Activated T-cell treated with anti-CD3 and anti-CD28 coated beads, Interleukin-2, amount 50 U/mL, for 24 hours (primary cell): ENCODE results near the gene LSM7.
A peak's percentile ranks its signal among the peaks of the same experiment; 100 is the strongest.

ENCODE experiments used
- DNase-seq: peaks from one replicate; pipeline ENCODE4 v3.0.0-alpha.2; 2020
- H3K27ac Mint-ChIP-seq: 2 replicates; pipeline ENCODE4 v1.8.0; 2020; ENCODE audit warnings: mild to moderate bottlenecking, mixed read lengths
- H3K27me3 Mint-ChIP-seq: 2 replicates; pipeline ENCODE4 v1.8.0; 2020; ENCODE audit warnings: mixed read lengths
- H3K36me3 Mint-ChIP-seq: 2 replicates; pipeline ENCODE4 v1.8.0; 2020; ENCODE audit warnings: low read depth, mixed read lengths
- H3K4me1 Mint-ChIP-seq: 2 replicates; pipeline ENCODE4 v1.8.0; 2020; ENCODE audit warnings: low read depth, mixed read lengths
- H3K4me3 Mint-ChIP-seq: 2 replicates; pipeline ENCODE4 v1.8.0; 2020; ENCODE audit warnings: mild to moderate bottlenecking, moderate library complexity, mixed read lengths
- H3K9me3 Mint-ChIP-seq: 2 replicates; pipeline ENCODE4 v1.8.0; 2020; ENCODE audit warnings: mixed read lengths

LSM7 gene

GRCh38 chr19:2326699-2327360 lies 1.6 kb downstream of the LSM7 start:
- Mint-ChIP-seq H3K4me1 (peaks cover 55% of the 10 kb centered on the region), H3K27ac (peak overlapping the region; percentile 99), H3K27me3 (no peaks in the 10 kb centered on the region), H3K4me3 (peak overlapping the region; percentile 97), H3K36me3 (peaks cover 69% of the 10 kb centered on the region), H3K9me3 (no peaks in the 10 kb centered on the region)
- DNase-seq = no peak

DNA sequence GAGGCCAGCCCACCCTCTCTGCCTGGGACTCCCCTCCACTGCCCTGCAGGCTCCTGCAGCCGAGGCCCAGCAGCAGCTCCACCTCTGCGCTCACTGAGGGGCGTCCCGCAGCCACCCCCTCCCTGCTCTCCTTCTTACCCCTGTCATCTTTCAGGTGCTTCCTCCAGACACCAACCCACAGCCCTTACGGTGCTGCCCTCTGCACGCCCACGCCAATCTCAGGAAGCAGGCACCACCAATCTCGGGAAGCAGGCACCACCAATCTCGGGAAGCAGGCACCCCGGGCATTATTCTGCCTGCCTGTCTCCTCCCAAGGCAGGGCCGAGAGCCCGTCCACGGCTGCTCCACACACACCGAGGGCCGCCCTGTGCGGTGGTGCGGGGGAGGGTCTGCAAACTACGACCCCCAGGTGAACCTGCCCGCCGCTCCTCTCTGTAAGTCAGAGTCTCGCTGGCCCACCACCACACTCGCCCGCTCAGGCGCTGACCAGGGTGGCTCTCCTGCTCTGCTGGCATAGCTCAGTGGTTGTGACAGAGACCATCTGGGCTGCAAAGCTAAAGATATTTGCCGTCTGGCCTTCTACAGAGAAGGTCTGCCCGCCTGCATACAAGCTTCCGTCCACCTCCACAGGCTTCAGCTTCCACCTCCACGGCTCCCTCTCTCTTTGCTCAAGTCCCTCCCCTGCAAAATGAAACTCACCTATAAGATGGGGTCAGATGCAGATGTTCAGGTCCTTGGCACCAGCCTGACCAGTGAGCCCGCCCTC lies 2.9 kb downstream of the LSM7 start:
- peaks cover 73% of the 10 kb centered on the region for H3K36me3 Mint-ChIP-seq
- peak overlapping the region; percentile 99 for H3K27ac Mint-ChIP-seq
- H3K4me1 Mint-ChIP-seq = peaks cover 41% of the 10 kb centered on the region
- no peaks in the 10 kb centered on the region for H3K27me3 Mint-ChIP-seq
- DNase-seq = no peak
- no peaks in the 10 kb centered on the region for H3K9me3 Mint-ChIP-seq
- peak overlapping the region; percentile 38 for H3K4me3 Mint-ChIP-seq

DNA sequence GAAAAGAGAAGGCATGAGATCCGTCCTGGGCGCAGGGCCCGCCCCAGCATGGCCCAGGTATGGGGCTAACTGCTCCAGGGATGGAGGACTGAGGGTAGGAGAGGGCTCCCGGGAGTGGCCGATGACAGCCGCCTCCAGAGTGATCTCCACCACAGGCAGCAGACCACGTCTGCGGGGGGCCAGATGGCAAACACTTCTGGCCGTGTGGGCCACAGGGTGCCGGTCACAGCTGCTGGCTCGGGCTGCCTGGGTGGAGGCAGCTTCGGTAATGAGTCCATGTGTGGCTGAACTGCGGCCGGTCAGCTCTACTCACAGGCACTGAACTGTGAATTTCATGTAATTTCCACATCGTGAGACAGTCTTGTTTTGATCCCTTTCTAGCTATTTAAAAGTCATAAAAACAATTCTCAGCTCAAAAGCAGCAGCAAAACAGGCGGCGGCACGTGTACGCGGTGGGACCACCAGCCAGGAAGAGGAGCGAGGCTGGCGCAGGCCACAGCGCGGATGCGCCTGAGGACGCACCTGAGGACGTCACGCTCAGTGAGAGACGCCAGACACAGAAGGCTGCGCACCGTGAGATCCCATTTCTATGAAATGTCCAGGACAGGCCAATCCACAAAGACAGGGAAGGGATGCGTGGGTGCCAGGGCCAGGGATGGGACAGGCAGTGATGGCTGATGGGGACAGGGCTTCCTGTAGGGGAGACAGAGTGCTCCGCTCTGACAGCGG lies 4.0 kb downstream of the LSM7 start:
- no peak overlapping the region for H3K4me3 Mint-ChIP-seq
- peaks cover 68% of the 10 kb centered on the region for H3K36me3 Mint-ChIP-seq
- peaks cover 32% of the 10 kb centered on the region for H3K4me1 Mint-ChIP-seq
- H3K9me3 Mint-ChIP-seq = no peaks in the 10 kb centered on the region
- no peak for DNase-seq
- no peaks in the 10 kb centered on the region for H3K27me3 Mint-ChIP-seq
- peak overlapping the region; percentile 14 for H3K27ac Mint-ChIP-seq

DNA sequence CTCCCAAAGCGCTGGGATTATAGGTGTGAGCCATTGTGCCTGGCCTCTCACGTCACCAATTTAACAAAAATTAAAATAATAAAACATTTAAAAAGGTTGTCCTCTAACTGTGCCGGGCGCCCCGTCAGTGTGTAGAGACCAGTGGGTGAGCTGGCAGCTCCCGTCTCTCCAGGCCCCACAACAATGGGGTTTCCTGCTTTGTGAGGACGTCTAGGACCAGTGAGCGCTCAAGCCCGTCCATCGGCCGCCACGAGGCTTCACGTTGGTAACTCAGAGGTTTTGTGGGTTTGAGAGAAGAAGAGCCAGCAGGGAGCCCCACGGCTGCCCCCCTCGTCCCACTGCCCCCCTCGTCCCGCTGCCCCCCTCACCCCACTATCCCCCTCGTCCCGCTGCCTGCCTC lies 4.7 kb downstream of the LSM7 start:
- Mint-ChIP-seq H3K9me3 (no peaks in the 10 kb centered on the region), H3K4me3 (no peak overlapping the region), H3K4me1 (peaks cover 29% of the 10 kb centered on the region), H3K27ac (no peak overlapping the region), H3K36me3 (peaks cover 62% of the 10 kb centered on the region), H3K27me3 (no peaks in the 10 kb centered on the region)
- no peak for DNase-seq

DNA sequence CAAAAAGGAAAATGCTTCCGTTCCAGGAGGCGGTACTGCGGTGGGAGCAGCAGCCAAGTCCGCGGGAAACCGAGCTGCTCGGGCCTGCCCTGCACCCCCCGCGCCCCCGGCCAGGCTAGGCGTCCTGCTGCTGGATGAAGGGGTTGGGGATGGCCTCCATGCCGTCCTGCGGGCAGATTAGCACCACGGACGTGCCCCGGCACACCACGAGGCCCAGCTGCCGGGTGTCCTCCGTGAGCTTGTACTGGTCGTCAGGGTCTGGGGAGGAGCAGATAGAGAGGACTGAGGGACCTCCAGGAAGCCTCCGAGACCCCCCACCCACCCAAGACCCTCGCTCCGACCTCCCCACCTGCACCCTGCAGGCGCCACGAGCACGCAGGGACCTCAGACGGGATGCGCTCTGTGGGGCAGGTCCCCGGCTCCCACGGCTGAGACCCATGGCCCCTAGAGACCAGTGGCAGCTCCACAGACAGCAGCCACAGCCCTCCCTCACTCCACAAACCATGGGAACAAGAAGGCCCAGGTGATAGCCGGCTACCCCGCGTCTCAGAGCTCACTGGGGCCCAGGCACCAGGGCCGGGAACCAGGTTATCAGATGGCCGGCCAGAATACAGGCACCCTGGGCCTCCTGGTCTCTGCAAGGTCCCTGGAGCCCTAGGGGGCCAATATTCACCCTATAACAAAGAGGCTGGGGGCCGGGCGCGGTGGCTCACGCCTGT lies 6.7 kb downstream of the LSM7 start:
- no peak overlapping the region for H3K27ac Mint-ChIP-seq
- H3K36me3 Mint-ChIP-seq = peaks cover 46% of the 10 kb centered on the region
- no peaks in the 10 kb centered on the region for H3K9me3 Mint-ChIP-seq
- peaks cover 18% of the 10 kb centered on the region for H3K4me1 Mint-ChIP-seq
- DNase-seq = no peak
- H3K4me3 Mint-ChIP-seq = no peak overlapping the region
- no peaks in the 10 kb centered on the region for H3K27me3 Mint-ChIP-seq

GRCh38 chr19:2320939-2321338 lies 7.4 kb downstream of the LSM7 start:
- Mint-ChIP-seq H3K4me3 (no peak overlapping the region), H3K4me1 (peaks cover 10% of the 10 kb centered on the region), H3K36me3 (peaks cover 38% of the 10 kb centered on the region), H3K27ac (no peak overlapping the region), H3K9me3 (no peaks in the 10 kb centered on the region), H3K27me3 (peaks cover under 1% of the 10 kb centered on the region)
- DNase-seq = no peak

DNA sequence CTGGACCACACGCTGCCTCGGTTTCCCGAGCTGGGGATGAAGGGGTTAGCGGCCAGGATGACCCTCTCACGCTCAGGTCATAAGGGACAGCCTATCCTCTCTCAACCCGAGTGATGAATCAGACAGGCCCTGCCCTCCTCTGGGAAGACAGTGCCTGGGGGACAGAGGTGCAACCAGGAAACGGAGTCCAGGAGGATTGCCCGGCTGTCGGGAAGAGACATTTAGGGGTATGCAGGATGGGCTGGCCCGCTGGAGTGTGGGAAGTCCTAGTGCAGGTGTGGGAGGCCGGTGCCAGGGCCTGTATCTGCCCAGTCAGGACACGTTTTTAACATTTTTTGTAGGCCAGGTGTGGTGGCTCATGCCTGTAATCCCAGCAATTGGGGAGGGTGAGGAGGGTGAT lies 8.3 kb downstream of the LSM7 start:
- peaks cover 10% of the 10 kb centered on the region for H3K27me3 Mint-ChIP-seq
- H3K27ac Mint-ChIP-seq = no peak overlapping the region
- peaks cover 1% of the 10 kb centered on the region for H3K4me1 Mint-ChIP-seq
- DNase-seq = no peak
- peaks cover 7% of the 10 kb centered on the region for H3K9me3 Mint-ChIP-seq
- peaks cover 29% of the 10 kb centered on the region for H3K36me3 Mint-ChIP-seq
- H3K4me3 Mint-ChIP-seq = no peak overlapping the region

GRCh38 chr19:2319551-2319950 lies 8.8 kb downstream of the LSM7 start:
- Mint-ChIP-seq H3K4me3 (no peak overlapping the region), H3K4me1 (peaks cover under 1% of the 10 kb centered on the region), H3K36me3 (peaks cover 24% of the 10 kb centered on the region), H3K9me3 (peaks cover 11% of the 10 kb centered on the region), H3K27ac (no peak overlapping the region), H3K27me3 (peaks cover 15% of the 10 kb centered on the region)
- DNase-seq = no peak

GRCh38 chr19:2318923-2319322 lies 9.5 kb downstream of the LSM7 start:
- H3K27ac Mint-ChIP-seq = no peak overlapping the region
- no peaks in the 10 kb centered on the region for H3K4me1 Mint-ChIP-seq
- H3K4me3 Mint-ChIP-seq = no peak overlapping the region
- DNase-seq = no peak
- H3K27me3 Mint-ChIP-seq = peaks cover 21% of the 10 kb centered on the region
- peaks cover 18% of the 10 kb centered on the region for H3K36me3 Mint-ChIP-seq
- peaks cover 12% of the 10 kb centered on the region for H3K9me3 Mint-ChIP-seq

DNA sequence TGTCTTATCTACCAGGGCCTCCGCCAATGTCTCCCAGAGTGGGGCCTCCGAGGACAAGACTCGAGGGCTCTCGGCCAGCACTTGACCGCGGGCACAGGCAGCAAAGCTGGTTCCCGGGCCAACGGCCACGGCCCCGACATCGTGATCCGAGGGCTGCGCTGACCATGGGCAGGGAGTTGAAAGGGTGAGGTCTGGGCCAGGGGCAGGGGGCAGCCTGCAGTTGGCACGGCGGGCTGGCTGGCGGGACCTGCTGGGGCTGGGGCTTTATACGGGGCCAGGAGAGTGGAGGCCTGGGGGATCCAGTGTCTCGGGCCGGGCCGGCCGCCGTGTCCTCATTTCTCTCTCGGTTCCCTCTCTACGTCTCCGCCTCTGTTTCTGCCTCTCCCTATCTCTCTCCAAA lies 10.6 kb downstream of the LSM7 start:
- no peaks in the 10 kb centered on the region for H3K4me1 Mint-ChIP-seq
- no peak overlapping the region for H3K27ac Mint-ChIP-seq
- DNase-seq = no peak
- peaks cover 33% of the 10 kb centered on the region for H3K27me3 Mint-ChIP-seq
- H3K9me3 Mint-ChIP-seq = peaks cover 12% of the 10 kb centered on the region
- H3K4me3 Mint-ChIP-seq = no peak overlapping the region
- peaks cover 11% of the 10 kb centered on the region for H3K36me3 Mint-ChIP-seq

DNA sequence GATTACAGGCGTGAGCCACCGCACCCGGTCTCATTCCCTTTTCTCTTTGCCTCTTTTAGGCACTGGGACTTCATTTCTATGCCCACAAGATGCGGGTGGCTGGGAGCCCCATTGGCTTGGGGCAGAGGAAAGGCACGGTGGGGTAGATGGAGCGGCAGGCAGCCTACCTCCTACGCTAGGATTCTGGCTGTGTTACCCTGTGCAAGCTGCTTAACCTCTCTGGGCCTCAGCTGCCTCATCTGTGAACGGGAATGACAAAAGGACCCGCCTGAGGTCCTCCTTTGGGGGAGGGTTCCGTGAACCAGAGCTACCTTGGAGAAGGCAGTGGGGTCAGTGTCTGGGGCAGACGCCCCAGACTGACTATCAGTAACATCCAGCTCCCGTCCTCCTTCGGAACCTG lies 11.1 kb downstream of the LSM7 start:
- H3K4me3 Mint-ChIP-seq = no peak overlapping the region
- H3K36me3 Mint-ChIP-seq = peaks cover 7% of the 10 kb centered on the region
- H3K27ac Mint-ChIP-seq = no peak overlapping the region
- no peaks in the 10 kb centered on the region for H3K4me1 Mint-ChIP-seq
- DNase-seq = no peak
- peaks cover 35% of the 10 kb centered on the region for H3K27me3 Mint-ChIP-seq
- peaks cover 12% of the 10 kb centered on the region for H3K9me3 Mint-ChIP-seq

DNA sequence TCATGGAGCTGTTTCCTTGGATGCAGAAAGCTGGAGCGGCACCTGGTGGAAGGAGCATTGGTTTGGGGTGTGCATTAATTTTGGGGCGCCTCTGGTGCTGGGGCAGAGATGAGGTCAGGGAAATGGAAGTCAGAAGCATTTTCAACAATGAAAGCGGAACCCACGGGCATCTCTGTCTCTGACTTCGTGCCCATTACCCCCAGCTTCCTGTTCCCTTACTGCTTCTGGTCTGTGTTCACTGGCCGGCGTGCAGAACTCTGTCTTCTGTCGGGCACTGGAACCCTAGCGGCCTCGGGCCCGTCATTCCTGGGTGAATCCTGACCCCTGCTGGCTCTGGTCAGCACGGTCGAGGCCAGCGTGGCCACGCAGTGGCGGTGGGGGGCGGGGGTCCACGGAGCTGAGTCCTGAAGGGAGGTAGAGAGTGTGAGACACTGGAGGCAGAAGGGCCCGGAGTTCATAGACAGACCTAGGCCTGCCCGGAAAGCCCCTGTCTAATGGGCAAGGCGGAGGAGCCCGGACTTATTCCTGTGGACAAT lies 12.5 kb downstream of the LSM7 start:
- Mint-ChIP-seq H3K27me3 (peaks cover 39% of the 10 kb centered on the region), H3K4me3 (no peak overlapping the region), H3K27ac (no peak overlapping the region), H3K36me3 (no peaks in the 10 kb centered on the region), H3K9me3 (peaks cover 12% of the 10 kb centered on the region), H3K4me1 (no peaks in the 10 kb centered on the region)
- peak; percentile 51 for DNase-seq

GRCh38 chr19:2315121-2315817 lies 13.1 kb downstream of the LSM7 start:
- no peak for DNase-seq
- H3K36me3 Mint-ChIP-seq = no peaks in the 10 kb centered on the region
- peaks cover 12% of the 10 kb centered on the region for H3K9me3 Mint-ChIP-seq
- H3K4me3 Mint-ChIP-seq = no peak overlapping the region
- no peaks in the 10 kb centered on the region for H3K4me1 Mint-ChIP-seq
- H3K27ac Mint-ChIP-seq = no peak overlapping the region
- peaks cover 44% of the 10 kb centered on the region for H3K27me3 Mint-ChIP-seq
